Osteoblast (primary cell): ENCODE measurements around the gene GRHL3. TPM values are rescaled to one million over a fixed set of nuclear protein-coding genes. Genes with fewer than 3 reads are reported as not detected.

ENCODE experiments used
- DNase-seq: peaks from one replicate; pipeline ENCODE4 v3.0.0; 2011; ENCODE audit warnings: low spot score, mixed read lengths; ENCODE audit not compliant: insufficient read length; ENCODE audit errors: missing footprints
- H2AFZ ChIP-seq: 2 replicates; pipeline ENCODE4 v1.6.0; 2011; ENCODE audit warnings: mild to moderate bottlenecking, low read length
- H3K27ac ChIP-seq: 2 replicates; pipeline ENCODE4 v1.5.1; 2011; ENCODE audit warnings: mild to moderate bottlenecking, low read depth, low read length, moderate library complexity
- H3K27me3 ChIP-seq: 2 replicates; pipeline ENCODE4 v1.6.0; 2012; ENCODE audit warnings: mild to moderate bottlenecking, control low read depth, inconsistent platforms, low read length, moderate library complexity; ENCODE audit not compliant: insufficient read depth
- H3K36me3 ChIP-seq: 2 replicates; pipeline ENCODE4 v1.5.1; 2011; ENCODE audit warnings: mild to moderate bottlenecking, low read length, control low read depth, moderate library complexity; ENCODE audit not compliant: insufficient read depth
- H3K4me1 ChIP-seq: 2 replicates; pipeline ENCODE4 v1.5.1; 2011; ENCODE audit warnings: mild to moderate bottlenecking, low read length, control low read depth, moderate library complexity; ENCODE audit not compliant: insufficient read depth
- H3K4me2 ChIP-seq: 2 replicates; pipeline ENCODE4 v1.6.0; 2011; ENCODE audit warnings: mild to moderate bottlenecking, low read length; ENCODE audit not compliant: insufficient read depth
- H3K4me3 ChIP-seq: fragments of 200-600 bp; sonication (generic); 3 replicates; pipeline ENCODE4 v1.5.1; 2012; ENCODE audit warnings: mild to moderate bottlenecking, low read length, inconsistent platforms; ENCODE audit not compliant: insufficient read depth
- H3K79me2 ChIP-seq: 2 replicates; pipeline ENCODE4 v1.6.0; 2012; ENCODE audit warnings: mild to moderate bottlenecking, low read length, control low read depth, inconsistent platforms; ENCODE audit not compliant: insufficient read depth
- H3K9me3 ChIP-seq: 2 replicates; pipeline ENCODE4 v1.5.1; 2011; ENCODE audit warnings: low read depth, low read length, control low read depth
- H4K20me1 ChIP-seq: 2 replicates; pipeline ENCODE4 v1.6.0; 2012; ENCODE audit warnings: mild to moderate bottlenecking, low read length, control low read depth; ENCODE audit not compliant: insufficient read depth
- CTCF ChIP-seq: IDR thresholded peaks from 2 replicates; pipeline ENCODE4 v1.5.1; 2011; ENCODE audit warnings: mild to moderate bottlenecking, low read depth, low read length, moderate library complexity; ENCODE audit errors: extremely low read depth
- total RNA-seq: library from RNA; depleted of rRNA; stranded (reverse); fragments of >200 nt; gene quantifications from 2 replicates; pipeline ENCODE4 v1.2.3, GENCODE V29; 2012

Gene GRHL3
- total RNA-seq, 1 donor, result not detected

GRCh38 chr1:24360681-24361080 is 41.5 kb downstream of the GRHL3 start:
- peaks cover 29% of the 10 kb centered on the region for H3K4me1 ChIP-seq
- no peak for DNase-seq
- no peak overlapping the region for H2AFZ ChIP-seq
- H3K27ac ChIP-seq, result no peak overlapping the region
- no peaks in the 10 kb centered on the region for H3K36me3 ChIP-seq
- no peaks in the 10 kb centered on the region for H3K79me2 ChIP-seq
- H4K20me1 ChIP-seq, result peaks cover 3% of the 10 kb centered on the region
- H3K9me3 ChIP-seq, result no peaks in the 10 kb centered on the region
- no peak for TF ChIP-seq CTCF
- no peak overlapping the region for H3K4me2 ChIP-seq
- no peak overlapping the region for H3K4me3 ChIP-seq
- H3K27me3 ChIP-seq, result no peaks in the 10 kb centered on the region

- H3K36me3 ChIP-seq, result no peaks in the 10 kb centered on the region
- no peaks in the 10 kb centered on the region for H3K79me2 ChIP-seq
- peaks cover 3% of the 10 kb centered on the region for H4K20me1 ChIP-seq
- H3K9me3 ChIP-seq, result no peaks in the 10 kb centered on the region
- peaks cover 30% of the 10 kb centered on the region for H3K4me1 ChIP-seq
- TF ChIP-seq CTCF, result no peak
- no peak overlapping the region for H3K4me3 ChIP-seq
- no peak overlapping the region for H3K27ac ChIP-seq
- no peak overlapping the region for H3K4me2 ChIP-seq
- no peak overlapping the region for H2AFZ ChIP-seq
- H3K27me3 ChIP-seq, result no peaks in the 10 kb centered on the region
- no peak for DNase-seq
Measured at GRCh38 chr1:24361811-24362210, 42.7 kb downstream of the GRHL3 start.

- Histone ChIP-seq H4K20me1 (peaks cover 3% of the 10 kb centered on the region), H3K9me3 (no peaks in the 10 kb centered on the region), H3K36me3 (no peaks in the 10 kb centered on the region), H3K4me1 (peaks cover 30% of the 10 kb centered on the region), H3K27ac (peak overlapping the region; percentile 6), H3K4me3 (no peak overlapping the region), H2AFZ (no peak overlapping the region), H3K4me2 (no peak overlapping the region), H3K27me3 (no peaks in the 10 kb centered on the region), H3K79me2 (no peaks in the 10 kb centered on the region)
- DNase-seq, result no peak
- TF ChIP-seq CTCF, result no peak
Measured at GRCh38 chr1:24362396-24362795, 43.2 kb downstream of the GRHL3 start.

GRCh38 chr1:24362982-24363614 is 43.9 kb downstream of the GRHL3 start:
- TF ChIP-seq CTCF, result no peak
- Histone ChIP-seq H3K9me3 (no peaks in the 10 kb centered on the region), H3K27me3 (no peaks in the 10 kb centered on the region)

More at GRCh38 chr1:24362982-24363614, 43.9 kb downstream of the GRHL3 start:
- H3K27ac ChIP-seq, result peak overlapping the region; percentile 4
- H2AFZ ChIP-seq, result no peak overlapping the region
- no peaks in the 10 kb centered on the region for H3K36me3 ChIP-seq
- H3K4me1 ChIP-seq, result peaks cover 30% of the 10 kb centered on the region
- H3K4me3 ChIP-seq, result no peak overlapping the region
- no peak overlapping the region for H3K4me2 ChIP-seq
- peaks cover 3% of the 10 kb centered on the region for H4K20me1 ChIP-seq
- no peaks in the 10 kb centered on the region for H3K79me2 ChIP-seq
- DNase-seq, result peak; percentile 98
